GM12878 (cell line): Measurements from ENCODE around the gene KIDINS220. TPM values are rescaled to one million over a fixed set of nuclear protein-coding genes. Genes with fewer than 3 reads are reported as not detected.
A peak's percentile ranks its signal among the peaks of the same experiment; 100 is the strongest.

ENCODE experiments used
- ASH2L ChIP-seq: fragments of 300-600, 200-600 bp; sonication (generic); IDR thresholded peaks from 2 replicates; pipeline ENCODE4 v1.6.1; 2017; ENCODE audit warnings: low read depth, mild to moderate bottlenecking, borderline replicate concordance
- BCL3 ChIP-seq: IDR thresholded peaks from 2 replicates; pipeline ENCODE4 v1.6.1; 2011; ENCODE audit warnings: borderline replicate concordance, low read depth, mild to moderate bottlenecking, moderate library complexity, low read length; ENCODE audit not compliant: insufficient read depth, poor library complexity, severe bottlenecking
- BHLHE40 ChIP-seq, 2 experiments: fragments of 450-650 bp in 1 of 2; IDR thresholded peaks; 2 replicates each; pipeline ENCODE4 v1.6.1; 2011 to 2017; ENCODE audit warnings: low read depth in 2 of 2, borderline replicate concordance in 1 of 2, improper control_type of control experiment in 1 of 2, low read length in 1 of 2, mild to moderate bottlenecking in 1 of 2
- CREM ChIP-seq: IDR thresholded peaks from 2 replicates; pipeline ENCODE4 v1.6.1; 2014; ENCODE audit warnings: antibody characterized with exemption, low read depth
- CTCF ChIP-seq, 3 experiments: IDR thresholded peaks in 2 of 3; conservative IDR thresholded peaks in 1 of 3; 2 replicates each; pipeline ENCODE4 v1.5.1; 2011; ENCODE audit warnings: low read depth in 3 of 3, low read length in 3 of 3, mild to moderate bottlenecking in 3 of 3, control low read depth in 2 of 3, moderate library complexity in 2 of 3, inconsistent platforms in 1 of 3, mixed read lengths in 1 of 3; ENCODE audit not compliant: control insufficient read depth in 2 of 3, insufficient read depth in 1 of 3; ENCODE audit errors: extremely low read depth in 1 of 3
- FOS ChIP-seq: IDR thresholded peaks from 3 replicates; pipeline ENCODE4 v1.6.1; 2011; ENCODE audit warnings: borderline replicate concordance; ENCODE audit not compliant: insufficient read length; ENCODE audit errors: extremely low read depth
- HCFC1 ChIP-seq: fragments of 150-350 bp; IDR thresholded peaks from 2 replicates; pipeline ENCODE4 v1.6.1; 2014; ENCODE audit warnings: low read length
- HDAC6 ChIP-seq: fragments of 200-600 bp; sonication (generic); IDR thresholded peaks from one replicate; pipeline ENCODE4 v1.8.0; 2017; ENCODE audit warnings: antibody characterized with exemption; ENCODE audit not compliant: unreplicated experiment
- KAT2A ChIP-seq: conservative IDR thresholded peaks from 2 replicates; pipeline ENCODE4 v1.6.1; 2011; ENCODE audit warnings: low read depth, low read length; ENCODE audit not compliant: control insufficient read depth
- KDM1A ChIP-seq: fragments of 200-600 bp; sonication (generic); IDR thresholded peaks from 2 replicates; pipeline ENCODE4 v1.6.1; 2016; ENCODE audit warnings: borderline replicate concordance
- MYB ChIP-seq: fragments of 150-350 bp; IDR thresholded peaks from 2 replicates; pipeline ENCODE4 v1.6.1; 2014; ENCODE audit warnings: mild to moderate bottlenecking, low read depth, low read length, borderline replicate concordance
- NFIC ChIP-seq: IDR thresholded peaks from 2 replicates; pipeline ENCODE4 v1.6.1; 2012; ENCODE audit warnings: low read depth, mild to moderate bottlenecking, inconsistent platforms, low read length, moderate library complexity
- POLR2A ChIP-seq: IDR thresholded peaks from 2 replicates; pipeline ENCODE4 v1.6.1; 2011; ENCODE audit warnings: low read depth, mild to moderate bottlenecking, low read length
- POU2F2 ChIP-seq: IDR thresholded peaks from 3 replicates; pipeline ENCODE4 v1.6.1; 2011; ENCODE audit warnings: low read depth, mild to moderate bottlenecking, low read length, borderline replicate concordance
- RELB ChIP-seq: fragments of 450-650 bp; IDR thresholded peaks from 2 replicates; pipeline ENCODE4 v1.6.1; 2017; ENCODE audit warnings: low read depth, mild to moderate bottlenecking, moderate library complexity
- SKIL ChIP-seq: fragments of 450-650 bp; IDR thresholded peaks from 2 replicates; pipeline ENCODE4 v1.6.1; 2017; ENCODE audit warnings: mild to moderate bottlenecking, low read depth, inconsistent platforms; ENCODE audit not compliant: poor library complexity, severe bottlenecking
- ZBTB11 ChIP-seq: fragments of 450-650 bp; formaldehyde crosslinking; IDR thresholded peaks from 2 replicates; pipeline ENCODE4 v1.5.0; 2022; ENCODE audit warnings: mild to moderate bottlenecking, missing genetic modification characterization
- ZNF217 ChIP-seq: fragments of 450-650 bp; IDR thresholded peaks from 2 replicates; pipeline ENCODE4 v1.6.1; 2017; ENCODE audit warnings: antibody characterized with exemption, mild to moderate bottlenecking
- polyA plus RNA-seq, 11 experiments: library from polyadenylated mRNA; depleted of rRNA in 4 of 11; unstranded in 6 of 11; stranded (reverse) in 5 of 11; fragments of >200 nt; fragmentation: Nextera tagmentation in 4 of 11; fragmentation: Illumina TruSeq in 1 of 11; extraction: Ambion mirVana in 4 of 11; extraction: Trizol in 1 of 11; gene quantifications; 1 replicate in 1 of 11; 2 replicates in 10 of 11; pipeline versions ENCODE4 v1.2.1 to v1.2.3, GENCODE V29; 2011 to 2016; ENCODE audit warnings: inconsistent platforms in 2 of 11, missing spikeins in 2 of 11, low read depth in 1 of 11
- total RNA-seq, 4 experiments: library from RNA; depleted of rRNA in 3 of 4; stranded (reverse); fragments of >200 nt in 3 of 4; fragmentation: Illumina TruSeq in 1 of 4; extraction: Trizol in 1 of 4; gene quantifications; 2 replicates each; pipeline versions ENCODE4 v1.2.1 to v1.2.3, GENCODE V29; 2013 to 2021

Gene KIDINS220
- total and polyA plus RNA-seq, 10 of the 15 experiments (the other 5 are each of a cell fraction or from before 2014, with no cell fraction given): 6.0 to 31.2 (median 16.0) TPM

GRCh38 chr2:8684878-8685696 lies 152.3 kb downstream of the KIDINS220 start (continued):
- TF ChIP-seq CTCF (IDR thresholded peaks at IDR 0.05 in 2 of 3, conservative IDR thresholded peaks at IDR 0.05 in 1 of 3; ENCODE audit: control insufficient read depth in 2 of 3, extremely low read depth in 1 of 3, insufficient read depth in 1 of 3, low read depth in 3 of 3, low read length in 3 of 3) (no peak), POLR2A (no peak), KAT2A (no peak), MYB (no peak), POU2F2 (no peak), BCL3 (no peak), CREM (no peak), SKIL (no peak), HCFC1 (no peak; the same call in 1 of the 2 replicates), KDM1A (no peak), NFIC (no peak), BHLHE40 (IDR thresholded peaks at IDR 0.05; ENCODE audit: borderline replicate concordance in 1 of 2, low read depth in 2 of 2, low read length in 1 of 2) (peak in 1 of 2 experiments; percentile 56; a peak in 1 of 4 replicates), ZBTB11 (no peak), ASH2L (no peak), FOS (no peak), HDAC6 (no peak), ZNF217 (no peak; the same call in none of the 2 replicates), RELB (peak; percentile 42; the same call in 1 of the 2 replicates)
